ENCODE data around the gene SLC16A10.

SLC16A10 gene

DNA sequence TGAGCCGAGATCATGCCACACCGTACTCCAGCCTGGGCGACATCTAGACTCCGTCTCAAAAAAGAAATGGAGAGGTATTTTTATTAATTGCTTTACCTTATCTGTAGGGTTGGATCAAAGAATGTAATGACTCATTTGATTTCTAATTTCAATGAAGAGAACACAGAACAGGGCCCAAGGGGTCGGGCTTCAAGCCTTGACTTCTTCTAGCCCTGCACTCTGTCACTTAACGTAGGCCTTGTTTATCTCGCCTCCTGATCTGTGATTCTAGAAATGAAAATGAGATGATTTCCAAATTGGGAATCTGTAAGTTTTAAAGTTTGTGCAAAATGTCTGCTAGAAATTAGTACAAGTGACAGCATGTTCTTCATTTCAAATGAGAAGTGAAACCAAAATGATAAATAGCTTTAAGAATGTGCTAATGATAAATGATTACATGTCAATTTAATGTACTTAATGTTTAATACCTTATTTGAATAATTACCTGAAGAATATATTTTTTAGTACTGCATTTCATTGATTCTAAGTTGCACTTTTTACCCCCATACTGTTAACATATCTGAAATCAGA is 180.5 kb downstream of the SLC16A10 start:
- no peak overlapping the region for H3K27ac ChIP-seq
- peaks cover 46% of the 10 kb centered on the region for H3K36me3 ChIP-seq
- no peaks in the 10 kb centered on the region for H3K9me3 ChIP-seq
- no peak overlapping the region for H3K4me3 ChIP-seq (ENCODE audit: low read depth in 1 of 2, low read length in 1 of 2)
- no peak for TF ChIP-seq CTCF (IDR thresholded peaks at IDR 0.05)
- H3K27me3 ChIP-seq = no peaks in the 10 kb centered on the region
- no peaks in the 10 kb centered on the region for H3K4me1 ChIP-seq (ENCODE audit: control insufficient read depth in 1 of 2, insufficient read depth in 1 of 2, low read depth in 1 of 2, low read length in 1 of 2)

DNA sequence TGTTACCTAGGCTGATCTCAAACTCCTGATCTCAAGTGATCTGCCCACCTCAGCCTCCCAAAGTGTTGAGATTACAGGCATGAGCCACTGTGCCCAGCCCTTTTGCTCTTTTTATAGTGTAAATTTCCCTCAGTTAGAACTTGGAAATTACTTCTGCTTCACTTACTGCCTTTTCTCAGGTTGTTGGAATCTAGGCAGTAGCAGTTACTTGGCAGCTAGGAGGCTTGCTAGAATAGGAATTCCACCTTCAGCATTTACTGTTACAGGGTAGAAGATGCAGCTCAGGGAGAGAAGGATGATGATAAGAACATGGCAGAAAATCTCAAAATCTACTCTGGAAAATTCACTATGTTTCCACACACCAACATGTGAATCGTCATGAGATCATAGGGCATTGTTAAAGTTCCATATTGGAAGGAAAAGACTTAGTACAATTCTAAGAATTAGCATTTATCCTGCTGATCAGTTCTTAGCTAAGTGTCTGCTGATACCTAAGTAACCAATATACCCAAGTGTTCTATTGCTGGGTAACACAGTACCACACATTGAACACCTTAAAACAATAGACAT is 182.2 kb downstream of the SLC16A10 start:
- Histone ChIP-seq H3K9me3 (no peaks in the 10 kb centered on the region), H3K36me3 (peaks cover 37% of the 10 kb centered on the region), H3K27ac (no peak overlapping the region)

DNA sequence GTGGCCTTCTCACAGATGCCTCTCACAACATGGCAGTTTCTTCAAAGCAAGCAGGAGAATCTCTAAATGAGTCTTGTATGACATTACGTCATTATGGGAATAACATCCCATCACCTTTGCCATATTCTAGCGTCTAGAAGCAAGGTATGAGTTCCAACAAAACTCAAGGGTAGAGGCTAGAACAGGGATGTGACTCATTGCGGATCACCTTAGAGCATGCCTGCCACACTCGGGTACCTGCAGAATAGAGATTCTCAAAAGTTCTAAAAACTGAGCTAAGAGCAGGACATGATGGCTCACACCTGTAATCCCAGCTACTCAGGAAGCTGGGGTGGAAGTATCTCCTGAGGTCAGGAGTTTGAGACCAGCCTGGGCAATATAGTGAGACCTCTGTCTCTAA is 182.8 kb downstream of the SLC16A10 start:
- no peaks in the 10 kb centered on the region for H3K9me3 ChIP-seq
- peaks cover 34% of the 10 kb centered on the region for H3K36me3 ChIP-seq
- H3K27me3 ChIP-seq = no peaks in the 10 kb centered on the region
- no peaks in the 10 kb centered on the region for H3K4me1 ChIP-seq (ENCODE audit: control insufficient read depth in 1 of 2, insufficient read depth in 1 of 2, low read depth in 1 of 2, low read length in 1 of 2)
- no peak overlapping the region for H3K27ac ChIP-seq
- TF ChIP-seq CTCF (IDR thresholded peaks at IDR 0.05) = no peak
- H3K4me3 ChIP-seq (ENCODE audit: low read depth in 1 of 2, low read length in 1 of 2) = no peak overlapping the region

More for the DNA sequence above, 182.2 kb downstream of the SLC16A10 start:
- Histone ChIP-seq H3K4me3 (ENCODE audit: low read depth in 1 of 2, low read length in 1 of 2) (no peak overlapping the region), H3K4me1 (ENCODE audit: control insufficient read depth in 1 of 2, insufficient read depth in 1 of 2, low read depth in 1 of 2, low read length in 1 of 2) (no peaks in the 10 kb centered on the region), H3K27me3 (no peaks in the 10 kb centered on the region)
- TF ChIP-seq CTCF (IDR thresholded peaks at IDR 0.05) = no peak

DNA sequence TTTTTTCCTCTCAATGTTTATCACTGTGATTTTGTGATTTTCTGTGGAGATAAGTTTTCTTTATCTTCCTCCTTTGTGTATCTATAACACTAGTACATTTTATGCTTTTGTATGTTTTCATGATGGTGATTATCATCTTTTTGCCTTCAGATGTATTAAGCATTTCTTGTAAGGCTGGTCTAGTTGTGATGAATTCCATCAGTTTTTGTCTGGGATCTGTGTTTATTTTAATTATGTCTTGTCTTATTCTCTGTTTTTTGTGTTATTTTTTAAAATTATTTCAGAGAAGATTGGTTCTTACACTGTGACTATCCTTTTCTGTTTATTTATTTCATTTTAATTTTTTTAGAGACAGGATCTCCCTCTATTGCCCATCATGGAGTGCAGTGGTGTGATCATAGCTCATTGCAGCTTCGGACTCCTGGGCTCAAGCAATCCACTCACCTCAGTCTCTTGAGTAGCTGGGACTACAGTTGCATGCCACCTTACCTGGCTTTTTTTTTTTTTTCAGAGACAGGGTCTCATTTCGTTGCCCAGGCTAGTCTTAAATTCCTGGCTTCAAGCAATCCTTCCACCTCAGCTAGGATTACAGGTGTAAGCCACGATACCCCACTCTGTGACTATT is 187.4 kb downstream of the SLC16A10 start:
- peaks cover 0 to 4% of the 10 kb centered on the region in 2 experiments for H3K4me1 ChIP-seq (ENCODE audit: control insufficient read depth in 1 of 2, insufficient read depth in 1 of 2, low read depth in 1 of 2, low read length in 1 of 2)
- peaks cover 26% of the 10 kb centered on the region for H3K36me3 ChIP-seq
- H3K27ac ChIP-seq = no peak overlapping the region
- TF ChIP-seq CTCF (IDR thresholded peaks at IDR 0.05) = no peak
- no peaks in the 10 kb centered on the region for H3K27me3 ChIP-seq
- H3K9me3 ChIP-seq = no peaks in the 10 kb centered on the region
- H3K4me3 ChIP-seq (ENCODE audit: low read depth in 1 of 2, low read length in 1 of 2) = no peak overlapping the region

DNA sequence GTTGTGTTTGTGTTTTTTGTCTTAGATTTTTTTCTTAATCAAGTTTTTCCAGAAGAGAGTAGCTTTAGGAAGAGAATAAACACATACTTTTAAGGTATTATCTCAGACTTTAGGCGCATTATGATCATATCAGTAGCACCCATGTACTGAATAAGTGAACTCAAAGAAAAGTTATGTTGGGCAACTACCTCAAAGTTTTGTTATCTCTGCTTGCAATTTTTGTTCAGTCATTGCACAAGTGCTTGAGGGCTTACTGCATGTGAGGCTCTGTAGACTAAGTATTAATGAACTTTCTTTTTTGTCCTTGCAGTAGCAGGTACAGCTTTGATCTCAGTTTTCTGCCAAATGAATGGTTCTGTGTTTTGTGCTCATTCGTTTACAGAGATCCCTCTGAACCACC is 189.0 kb downstream of the SLC16A10 start:
- TF ChIP-seq CTCF (IDR thresholded peaks at IDR 0.05) = no peak
- Histone ChIP-seq H3K9me3 (no peaks in the 10 kb centered on the region), H3K4me1 (ENCODE audit: control insufficient read depth in 1 of 2, insufficient read depth in 1 of 2, low read depth in 1 of 2, low read length in 1 of 2) (peaks cover 0 to 4% of the 10 kb centered on the region in 2 experiments), H3K36me3 (peaks cover 34% of the 10 kb centered on the region), H3K27ac (no peak overlapping the region), H3K4me3 (ENCODE audit: low read depth in 1 of 2, low read length in 1 of 2) (no peak overlapping the region), H3K27me3 (no peaks in the 10 kb centered on the region)
